Choroid plexus epithelial cell (primary cell): ENCODE results near the gene KIFC3.
"Not testable (repeated sequence)": the region's sequence is repeated elsewhere in the genome, so short reads cannot be mapped to it uniquely, and the experiment has no call there.

Experiments used
- DNase-seq: peaks from one replicate; pipeline ENCODE4 v3.0.0-alpha.2; 2010; ENCODE audit warnings: low read depth
- H3K4me3 ChIP-seq: 2 replicates; pipeline ENCODE4 v1.5.1; 2011; ENCODE audit warnings: low read depth, mild to moderate bottlenecking, control low read depth, low read length, moderate library complexity
- TF ChIP-seq, protein P1 (sequence below): conservative IDR thresholded peaks from 2 replicates; pipeline ENCODE4 v1.5.1; 2011; ENCODE audit warnings: low read depth, mild to moderate bottlenecking, control low read depth, inconsistent platforms, low read length, moderate library complexity

Gene KIFC3

DNA sequence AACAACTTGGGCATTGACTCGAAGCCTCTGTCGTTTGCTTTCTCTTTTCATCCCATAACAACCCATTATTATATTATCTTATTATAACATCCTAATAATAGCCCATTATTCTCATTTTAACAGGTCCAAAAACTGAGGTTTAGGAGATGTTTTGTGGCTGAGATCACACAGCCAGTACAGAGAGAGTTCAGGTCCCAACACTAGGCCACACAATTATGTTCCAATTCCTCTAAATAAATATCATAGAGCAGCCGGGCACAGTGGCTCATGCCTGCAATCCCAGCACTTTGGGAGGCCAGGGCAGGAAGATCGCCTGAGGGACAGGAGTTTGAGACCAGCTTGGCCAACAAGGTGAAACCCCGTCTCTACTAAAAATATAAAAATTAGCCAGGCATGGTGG lies 40.3 kb upstream of the KIFC3 start:
- no peak overlapping the region for H3K4me3 ChIP-seq
- TF ChIP-seq, protein P1, sequence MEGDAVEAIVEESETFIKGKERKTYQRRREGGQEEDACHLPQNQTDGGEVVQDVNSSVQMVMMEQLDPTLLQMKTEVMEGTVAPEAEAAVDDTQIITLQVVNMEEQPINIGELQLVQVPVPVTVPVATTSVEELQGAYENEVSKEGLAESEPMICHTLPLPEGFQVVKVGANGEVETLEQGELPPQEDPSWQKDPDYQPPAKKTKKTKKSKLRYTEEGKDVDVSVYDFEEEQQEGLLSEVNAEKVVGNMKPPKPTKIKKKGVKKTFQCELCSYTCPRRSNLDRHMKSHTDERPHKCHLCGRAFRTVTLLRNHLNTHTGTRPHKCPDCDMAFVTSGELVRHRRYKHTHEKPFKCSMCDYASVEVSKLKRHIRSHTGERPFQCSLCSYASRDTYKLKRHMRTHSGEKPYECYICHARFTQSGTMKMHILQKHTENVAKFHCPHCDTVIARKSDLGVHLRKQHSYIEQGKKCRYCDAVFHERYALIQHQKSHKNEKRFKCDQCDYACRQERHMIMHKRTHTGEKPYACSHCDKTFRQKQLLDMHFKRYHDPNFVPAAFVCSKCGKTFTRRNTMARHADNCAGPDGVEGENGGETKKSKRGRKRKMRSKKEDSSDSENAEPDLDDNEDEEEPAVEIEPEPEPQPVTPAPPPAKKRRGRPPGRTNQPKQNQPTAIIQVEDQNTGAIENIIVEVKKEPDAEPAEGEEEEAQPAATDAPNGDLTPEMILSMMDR, result no peak
- DNase-seq, result peak; percentile 48

DNA sequence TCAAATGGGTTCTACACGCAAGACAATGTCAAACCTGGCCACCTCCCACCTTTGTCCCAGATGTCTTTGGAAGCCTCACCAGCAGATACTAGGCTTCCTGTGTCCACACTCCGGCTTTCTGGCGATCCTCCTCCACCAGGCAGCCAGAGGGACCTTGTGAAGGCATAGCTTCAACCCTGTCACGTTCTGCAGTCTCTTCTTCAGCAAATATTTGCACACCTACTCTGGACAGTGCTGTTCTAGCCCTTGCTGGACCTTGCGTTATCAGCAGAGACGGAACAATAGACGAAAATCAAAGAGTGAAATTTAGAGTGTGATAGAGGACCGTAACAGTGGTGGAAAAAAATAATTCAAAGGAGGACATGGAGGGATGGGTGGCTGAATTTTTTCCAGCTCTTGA lies 38.5 kb upstream of the KIFC3 start:
- H3K4me3 ChIP-seq, result no peak overlapping the region
- DNase-seq, result no peak
- TF ChIP-seq, protein P1, result no peak

DNA sequence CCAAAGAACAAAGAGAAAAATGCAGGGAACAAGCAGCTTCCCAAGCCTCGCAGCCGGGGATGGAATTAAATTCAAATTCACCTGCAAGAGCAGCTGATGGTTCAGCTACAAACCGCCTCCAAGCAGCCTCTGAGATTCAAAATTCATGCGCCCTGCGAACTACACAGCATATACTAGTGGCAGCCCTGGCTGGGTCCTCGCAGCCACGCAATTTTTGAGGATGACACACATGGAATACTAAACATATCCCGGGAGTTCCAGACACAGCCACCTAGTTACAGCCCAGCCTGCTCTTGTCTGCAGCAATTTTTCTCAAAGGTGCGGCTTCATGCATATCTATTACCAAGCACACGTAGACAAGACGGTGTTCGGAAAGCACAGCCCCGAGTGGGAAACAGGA lies 35.9 kb upstream of the KIFC3 start:
- H3K4me3 ChIP-seq, result no peak overlapping the region
- TF ChIP-seq, protein P1, result no peak
- DNase-seq, result no peak

DNA sequence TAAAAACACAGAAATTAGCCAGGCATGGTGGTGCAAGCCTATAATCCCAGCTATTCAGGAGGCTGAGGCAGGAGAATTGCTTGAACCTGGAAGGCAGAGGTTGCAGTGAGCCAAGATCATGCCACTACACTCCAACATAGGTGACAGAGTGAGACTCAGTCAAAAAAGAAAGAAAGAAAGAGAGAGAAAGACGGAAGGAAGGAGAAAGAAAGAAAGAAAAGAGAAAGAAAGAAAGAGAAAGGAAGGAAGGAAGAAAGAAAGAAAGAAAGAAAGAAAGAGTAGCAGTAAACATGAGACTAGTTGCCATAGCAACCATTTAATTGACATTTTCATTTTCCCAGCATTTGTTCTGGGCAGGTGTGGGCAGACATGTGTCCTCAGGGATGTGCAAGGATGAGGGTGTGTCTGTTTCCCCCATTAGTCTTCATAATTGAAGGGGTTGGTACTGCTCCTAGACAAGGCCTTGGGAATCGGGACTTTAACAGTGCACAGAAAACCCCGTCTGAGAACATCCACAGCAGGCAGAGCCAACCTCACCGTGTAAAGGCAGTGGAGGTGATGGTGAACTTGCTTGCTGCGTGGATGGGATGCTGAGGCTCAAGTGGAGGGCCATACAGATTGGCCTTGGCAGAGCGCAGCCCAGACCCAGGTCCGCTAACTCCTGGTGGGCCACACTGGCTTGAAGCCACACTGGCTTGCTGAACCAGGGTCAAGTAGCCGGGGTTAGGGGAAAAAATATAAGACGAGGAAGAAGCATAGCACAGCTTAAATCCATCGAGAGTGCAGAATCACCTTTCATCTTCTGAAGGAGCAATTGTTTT lies 35.2 kb upstream of the KIFC3 start:
- TF ChIP-seq, protein P1, result no peak
- no peak overlapping the region for H3K4me3 ChIP-seq
- DNase-seq, result no peak

DNA sequence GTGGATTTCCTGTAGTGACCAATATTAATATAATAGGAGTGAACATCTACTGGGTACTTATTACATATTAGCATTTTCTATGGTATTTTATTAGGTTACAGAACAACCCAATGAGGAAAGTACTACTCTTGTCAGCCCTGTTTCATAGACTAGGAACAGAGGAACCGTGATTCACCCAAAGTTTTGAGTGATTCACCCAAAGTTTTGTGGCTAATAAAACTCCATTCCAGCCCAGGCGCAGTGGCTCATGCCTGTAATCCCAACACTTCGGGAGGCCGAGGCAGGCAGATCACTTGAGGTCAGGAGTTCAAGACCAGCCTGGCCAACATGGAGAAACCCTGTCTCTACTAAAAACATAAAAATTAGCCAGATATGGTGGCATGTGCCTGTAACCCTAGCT lies 33.1 kb upstream of the KIFC3 start:
- H3K4me3 ChIP-seq, result not testable (repeated sequence)
- peak; percentile 67 for DNase-seq

DNA sequence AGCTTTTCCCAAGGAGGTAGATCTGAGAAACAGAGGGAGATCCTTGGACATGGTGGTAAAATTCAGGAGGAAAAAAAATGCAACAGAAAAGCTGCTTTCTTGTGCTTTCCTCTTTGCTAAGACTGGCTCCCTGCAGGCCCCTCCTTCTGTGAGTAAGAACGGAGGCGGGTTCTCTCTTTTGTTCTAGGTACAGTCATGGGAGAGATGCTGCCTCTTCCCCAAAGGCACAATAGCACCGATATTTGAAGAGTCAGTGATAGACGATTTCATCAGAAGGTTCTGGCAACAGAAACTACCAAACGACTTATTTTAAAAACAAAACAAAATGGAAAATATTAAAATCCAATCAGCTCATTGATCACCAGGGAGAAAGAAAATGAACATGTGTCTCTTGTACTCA lies 32.6 kb upstream of the KIFC3 start:
- H3K4me3 ChIP-seq, result no peak overlapping the region
- DNase-seq, result peak; percentile 66
- TF ChIP-seq, protein P1, result no peak

DNA sequence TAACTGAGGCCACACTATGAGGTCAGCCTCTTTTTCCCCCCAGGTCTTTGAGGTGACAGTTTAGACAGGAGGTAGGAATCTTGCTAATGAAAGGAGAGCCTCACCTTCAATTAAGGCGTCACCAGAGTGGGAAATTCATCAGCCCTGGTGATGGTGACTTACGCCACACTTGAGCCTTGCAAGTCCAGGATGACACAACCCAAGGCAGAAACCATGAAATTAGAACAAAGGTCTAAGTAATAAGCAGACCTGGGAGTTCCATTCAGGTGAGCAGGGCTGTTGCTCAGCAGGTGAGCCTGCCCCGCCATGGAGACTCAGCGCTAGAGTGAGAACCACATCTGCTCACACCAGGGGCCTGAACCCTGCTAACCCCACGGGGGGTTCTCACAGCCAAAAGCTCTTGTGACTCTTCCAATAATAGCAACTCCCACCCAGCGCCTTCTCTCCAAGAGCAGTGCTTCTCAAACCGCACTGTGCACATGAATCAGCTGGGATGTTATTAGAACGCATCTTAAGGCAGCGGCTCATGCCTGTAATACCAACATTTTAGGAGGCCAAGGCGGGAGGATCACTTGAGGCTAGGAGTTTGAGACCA lies 28.7 kb upstream of the KIFC3 start:
- DNase-seq, result peak; percentile 80
- no peak overlapping the region for H3K4me3 ChIP-seq
- TF ChIP-seq, protein P1, result no peak
